ENCODE results near the gene C17orf58.
"Not testable (repeated sequence)": the region's sequence is repeated elsewhere in the genome, so short reads cannot be mapped to it uniquely, and the experiment has no call there.

C17orf58 gene

GRCh38 chr17:67983383-67983688 is 12.9 kb downstream of the C17orf58 start:
- no peak for TF ChIP-seq CTCF (IDR thresholded peaks at IDR 0.05; ENCODE audit: low read depth, low read length)
- H3K4me3 ChIP-seq (ENCODE audit: low read depth, low read length), result no peak overlapping the region

GRCh38 chr17:67982686-67983382 is 13.4 kb downstream of the C17orf58 start:
- no peak overlapping the region for H3K4me3 ChIP-seq (ENCODE audit: low read depth, low read length)
- no peak for TF ChIP-seq CTCF (IDR thresholded peaks at IDR 0.05; ENCODE audit: low read depth, low read length)

- no peak for TF ChIP-seq CTCF (IDR thresholded peaks at IDR 0.05; ENCODE audit: low read depth, low read length)
These were observed 14.1 kb downstream of the C17orf58 start for GRCh38 chr17:67982034-67982640.

GRCh38 chr17:67980883-67981282 is 15.4 kb downstream of the C17orf58 start:
- not testable (repeated sequence) for H3K4me3 ChIP-seq (ENCODE audit: low read depth, low read length)

More at GRCh38 chr17:67982034-67982640, 14.1 kb downstream of the C17orf58 start:
- no peak overlapping the region for H3K4me3 ChIP-seq (ENCODE audit: low read depth, low read length)

- no peak for TF ChIP-seq CTCF (IDR thresholded peaks at IDR 0.05; ENCODE audit: low read depth, low read length)
- H3K4me3 ChIP-seq (ENCODE audit: low read depth, low read length), result no peak overlapping the region
These were observed 15.8 kb downstream of the C17orf58 start for GRCh38 chr17:67980456-67980855.

GRCh38 chr17:67976306-67976705 is 20.0 kb downstream of the C17orf58 start:
- H3K4me3 ChIP-seq (ENCODE audit: low read depth, low read length), result not testable (repeated sequence)

- H3K4me3 ChIP-seq (ENCODE audit: low read depth, low read length), result no peak overlapping the region
- no peak for TF ChIP-seq CTCF (IDR thresholded peaks at IDR 0.05; ENCODE audit: low read depth, low read length)
These were observed 21.6 kb downstream of the C17orf58 start for GRCh38 chr17:67974598-67975066.

GRCh38 chr17:67974185-67974584 is 22.1 kb downstream of the C17orf58 start:
- H3K4me3 ChIP-seq (ENCODE audit: low read depth, low read length), result no peak overlapping the region
- no peak for TF ChIP-seq CTCF (IDR thresholded peaks at IDR 0.05; ENCODE audit: low read depth, low read length)

Measured in WI38 (cell line).